GM21717 (cell line): Measurements from ENCODE around the gene OSR1.
"Not testable (repeated sequence)": the region's sequence is repeated elsewhere in the genome, so short reads cannot be mapped to it uniquely, and the experiment has no call there.

Experiments
- ATAC-seq: cut with Tn5 transposase; IDR thresholded peaks from one replicate; pipeline ENCODE4 v1.9.1; 2021; ENCODE audit warnings: mild to moderate bottlenecking, moderate library complexity; ENCODE audit not compliant: unreplicated experiment

Gene OSR1

GRCh38 chr2:19358242-19359020 is at the start of gene OSR1:
TSS of gene OSR1 (minus strand) at chr2:19358623. CDS start at chr2:19353805, 4,818 bp downstream.
- no peak for ATAC-seq

GRCh38 chr2:19403785-19404184 is 45.4 kb upstream of the OSR1 start:
- ATAC-seq, result no peak

- ATAC-seq, result no peak
Observed at GRCh38 chr2:19392191-19392590, 33.8 kb upstream of the OSR1 start.

GRCh38 chr2:19389469-19389868 is 31.0 kb upstream of the OSR1 start:
- not testable (repeated sequence) for ATAC-seq

- ATAC-seq, result no peak
Observed at GRCh38 chr2:19380532-19380931, 22.1 kb upstream of the OSR1 start.

- ATAC-seq, result no peak
Observed at GRCh38 chr2:19378939-19379338, 20.5 kb upstream of the OSR1 start.

GRCh38 chr2:19377717-19378116 is 19.3 kb upstream of the OSR1 start:
- ATAC-seq, result no peak

GRCh38 chr2:19373352-19373751 is 14.9 kb upstream of the OSR1 start:
- ATAC-seq, result no peak

- no peak for ATAC-seq
Observed at GRCh38 chr2:19371996-19372582, 13.7 kb upstream of the OSR1 start.

- ATAC-seq, result no peak
Observed at GRCh38 chr2:19369341-19369955, 11.0 kb upstream of the OSR1 start.

- no peak for ATAC-seq
Observed at GRCh38 chr2:19368760-19369159, 10.3 kb upstream of the OSR1 start.

GRCh38 chr2:19367326-19367725 is 8.9 kb upstream of the OSR1 start:
- no peak for ATAC-seq

GRCh38 chr2:19365126-19365525 is 6.7 kb upstream of the OSR1 start:
- no peak for ATAC-seq

- no peak for ATAC-seq
Observed at GRCh38 chr2:19364014-19364413, 5.6 kb upstream of the OSR1 start.

- no peak for ATAC-seq
Observed at GRCh38 chr2:19363474-19363778, 5.0 kb upstream of the OSR1 start.

- ATAC-seq, result peak; percentile 60
Observed at GRCh38 chr2:19362755-19363473, 4.5 kb upstream of the OSR1 start.

- no peak for ATAC-seq
Observed at GRCh38 chr2:19362094-19362754, 3.8 kb upstream of the OSR1 start.

- ATAC-seq, result no peak
Observed at GRCh38 chr2:19361325-19361990, 3.0 kb upstream of the OSR1 start.

GRCh38 chr2:19360966-19361321 is 2.5 kb upstream of the OSR1 start:
- ATAC-seq, result no peak

- no peak for ATAC-seq
Observed at GRCh38 chr2:19360266-19360965, 2.0 kb upstream of the OSR1 start.
